Measurements from ENCODE around the gene MORN1. TPM values are rescaled to one million over a fixed set of nuclear protein-coding genes. Genes with fewer than 3 reads are reported as not detected.

Gene MORN1
- total RNA-seq, 1 experiment from 2014 or later = 23.2 TPM

- Mint-ChIP-seq H3K4me1 (ENCODE audit: low read depth, unreplicated experiment) (no peaks in the 10 kb centered on the region), H3K36me3 (ENCODE audit: insufficient read depth, unreplicated experiment) (no peaks in the 10 kb centered on the region), H3K9me3 (ENCODE audit: low read depth, unreplicated experiment) (no peaks in the 10 kb centered on the region), H3K27me3 (ENCODE audit: unreplicated experiment) (no peaks in the 10 kb centered on the region), H3K27ac (ENCODE audit: unreplicated experiment) (no peak overlapping the region), H3K4me3 (ENCODE audit: low read depth, unreplicated experiment) (no peak overlapping the region)
- no TSS peak for BruUV-seq (replicated peaks)
- intact Hi-C loops (cut with micrococcal nuclease; ENCODE audit: unreplicated experiment) = no loop called here
- CTCF ChIA-PET = no interaction called here
- TF ChIP-seq, protein P1, sequence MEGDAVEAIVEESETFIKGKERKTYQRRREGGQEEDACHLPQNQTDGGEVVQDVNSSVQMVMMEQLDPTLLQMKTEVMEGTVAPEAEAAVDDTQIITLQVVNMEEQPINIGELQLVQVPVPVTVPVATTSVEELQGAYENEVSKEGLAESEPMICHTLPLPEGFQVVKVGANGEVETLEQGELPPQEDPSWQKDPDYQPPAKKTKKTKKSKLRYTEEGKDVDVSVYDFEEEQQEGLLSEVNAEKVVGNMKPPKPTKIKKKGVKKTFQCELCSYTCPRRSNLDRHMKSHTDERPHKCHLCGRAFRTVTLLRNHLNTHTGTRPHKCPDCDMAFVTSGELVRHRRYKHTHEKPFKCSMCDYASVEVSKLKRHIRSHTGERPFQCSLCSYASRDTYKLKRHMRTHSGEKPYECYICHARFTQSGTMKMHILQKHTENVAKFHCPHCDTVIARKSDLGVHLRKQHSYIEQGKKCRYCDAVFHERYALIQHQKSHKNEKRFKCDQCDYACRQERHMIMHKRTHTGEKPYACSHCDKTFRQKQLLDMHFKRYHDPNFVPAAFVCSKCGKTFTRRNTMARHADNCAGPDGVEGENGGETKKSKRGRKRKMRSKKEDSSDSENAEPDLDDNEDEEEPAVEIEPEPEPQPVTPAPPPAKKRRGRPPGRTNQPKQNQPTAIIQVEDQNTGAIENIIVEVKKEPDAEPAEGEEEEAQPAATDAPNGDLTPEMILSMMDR (IDR thresholded peaks at IDR 0.05; ENCODE audit: unreplicated experiment) = no peak
- DNase-seq = no peak
Observed at GRCh38 chr1:2353551-2354438, 37.6 kb downstream of the MORN1 start.

DNA sequence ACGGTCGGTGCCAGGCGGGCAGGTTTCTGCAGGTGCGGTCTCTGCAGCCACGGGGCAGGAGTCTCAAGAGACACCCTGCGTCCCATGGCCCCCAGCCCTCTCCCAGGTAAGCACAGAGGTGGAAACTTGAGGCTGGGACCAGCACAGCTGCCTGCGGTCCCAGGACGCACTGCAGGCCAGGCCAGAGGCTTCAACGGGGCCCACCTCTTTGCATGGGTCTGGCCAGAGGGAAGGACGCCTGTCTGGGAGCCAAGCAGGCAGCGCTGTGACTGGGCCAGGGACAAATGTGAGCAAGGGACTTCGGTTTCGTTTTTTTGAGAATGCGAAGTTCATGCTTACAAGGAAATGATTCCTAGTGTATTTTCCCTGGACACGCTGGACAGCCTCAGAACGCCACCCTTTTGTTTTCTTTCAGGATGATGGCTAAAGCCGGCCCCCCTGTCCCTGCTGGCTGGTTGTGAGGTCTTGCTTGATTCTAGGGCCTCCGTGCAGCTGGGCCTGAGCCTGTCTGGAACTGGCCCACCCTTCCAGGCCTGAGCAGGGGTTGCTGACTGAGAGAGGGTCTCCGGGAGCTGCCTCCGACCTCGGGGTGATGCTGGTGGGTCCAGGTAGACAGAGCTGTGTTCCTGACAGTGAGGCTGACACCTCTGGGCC lies 38.3 kb downstream of the MORN1 start:
- intact Hi-C loops (cut with micrococcal nuclease; ENCODE audit: unreplicated experiment) = no loop called here
- CTCF ChIA-PET = no interaction called here
- H3K9me3 Mint-ChIP-seq (ENCODE audit: low read depth, unreplicated experiment) = no peaks in the 10 kb centered on the region

GRCh38 chr1:2352341-2352896 lies 38.9 kb downstream of the MORN1 start:
- H3K27ac Mint-ChIP-seq (ENCODE audit: unreplicated experiment) = no peak overlapping the region

More for the DNA sequence above, 38.3 kb downstream of the MORN1 start:
- H3K27ac Mint-ChIP-seq (ENCODE audit: unreplicated experiment) = no peak overlapping the region
- no peaks in the 10 kb centered on the region for H3K4me1 Mint-ChIP-seq (ENCODE audit: low read depth, unreplicated experiment)
- H3K36me3 Mint-ChIP-seq (ENCODE audit: insufficient read depth, unreplicated experiment) = no peaks in the 10 kb centered on the region
- BruUV-seq (replicated peaks) = no TSS peak
- no peak for DNase-seq
- TF ChIP-seq, protein P1 (IDR thresholded peaks at IDR 0.05; ENCODE audit: unreplicated experiment) = no peak
- H3K27me3 Mint-ChIP-seq (ENCODE audit: unreplicated experiment) = no peaks in the 10 kb centered on the region
- H3K4me3 Mint-ChIP-seq (ENCODE audit: low read depth, unreplicated experiment) = no peak overlapping the region

DNA sequence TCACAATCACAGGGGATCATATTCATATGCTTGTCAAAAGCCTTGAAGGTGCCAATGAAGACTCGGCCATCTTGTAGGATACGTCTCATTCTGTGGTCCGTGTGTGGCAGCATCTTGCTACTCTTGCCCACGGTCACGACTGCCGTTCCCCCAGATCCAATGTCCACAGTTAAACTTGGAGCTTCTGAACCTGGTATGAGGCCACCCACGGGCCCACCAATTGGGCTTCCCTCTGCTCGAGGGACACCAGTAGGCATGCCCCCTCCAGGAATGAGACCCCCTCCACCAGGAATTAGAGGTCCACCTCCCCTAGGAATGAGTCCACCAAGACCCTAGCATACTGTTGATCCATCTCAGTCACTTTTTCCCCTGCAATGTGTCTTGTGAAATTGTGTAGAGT lies 39.6 kb downstream of the MORN1 start:
- TF ChIP-seq, protein P1 (IDR thresholded peaks at IDR 0.05; ENCODE audit: unreplicated experiment) = no peak
- Mint-ChIP-seq H3K4me1 (ENCODE audit: low read depth, unreplicated experiment) (no peaks in the 10 kb centered on the region), H3K27ac (ENCODE audit: unreplicated experiment) (no peak overlapping the region), H3K36me3 (ENCODE audit: insufficient read depth, unreplicated experiment) (no peaks in the 10 kb centered on the region), H3K27me3 (ENCODE audit: unreplicated experiment) (no peaks in the 10 kb centered on the region), H3K4me3 (ENCODE audit: low read depth, unreplicated experiment) (no peak overlapping the region), H3K9me3 (ENCODE audit: low read depth, unreplicated experiment) (no peaks in the 10 kb centered on the region)
- DNase-seq = no peak
- CTCF ChIA-PET = no interaction called here
- intact Hi-C loops (cut with micrococcal nuclease; ENCODE audit: unreplicated experiment) = no loop called here
- no TSS peak for BruUV-seq (replicated peaks)

More at GRCh38 chr1:2352341-2352896, 38.9 kb downstream of the MORN1 start:
- Mint-ChIP-seq H3K9me3 (ENCODE audit: low read depth, unreplicated experiment) (no peaks in the 10 kb centered on the region), H3K27me3 (ENCODE audit: unreplicated experiment) (no peaks in the 10 kb centered on the region), H3K36me3 (ENCODE audit: insufficient read depth, unreplicated experiment) (no peaks in the 10 kb centered on the region), H3K4me3 (ENCODE audit: low read depth, unreplicated experiment) (no peak overlapping the region), H3K4me1 (ENCODE audit: low read depth, unreplicated experiment) (no peaks in the 10 kb centered on the region)
- CTCF ChIA-PET = no interaction called here
- no peak for DNase-seq
- BruUV-seq (replicated peaks) = no TSS peak
- intact Hi-C loops (cut with micrococcal nuclease; ENCODE audit: unreplicated experiment) = no loop called here
- TF ChIP-seq, protein P1 (IDR thresholded peaks at IDR 0.05; ENCODE audit: unreplicated experiment) = no peak

Data from Calu3 (cell line).